GM06990 (cell line): Measurements from ENCODE around the gene PRKN.

Source experiments
- DNase-seq: peaks from one replicate; pipeline ENCODE4 v3.0.0-alpha.2; 2011; ENCODE audit not compliant: insufficient read length; ENCODE audit errors: extremely low read depth
- H3K27me3 ChIP-seq: replicated peaks from 2 replicates; pipeline ENCODE4 v1.6.0; 2011; ENCODE audit warnings: low read length; ENCODE audit not compliant: control insufficient read depth, insufficient read depth
- H3K36me3 ChIP-seq: 2 replicates; pipeline ENCODE4 v1.5.1; 2011; ENCODE audit warnings: low read length; ENCODE audit not compliant: control insufficient read depth, insufficient read depth
- H3K4me3 ChIP-seq: replicated peaks from 2 replicates; pipeline ENCODE4 v1.5.1; 2011; ENCODE audit warnings: low read depth, mild to moderate bottlenecking, control low read depth, low read length
- CTCF ChIP-seq: IDR thresholded peaks from 2 replicates; pipeline ENCODE4 v1.5.1; 2011; ENCODE audit warnings: low read length, control low read depth, mild to moderate bottlenecking, inconsistent platforms; ENCODE audit not compliant: insufficient read depth, poor library complexity, severe bottlenecking

The PRKN gene

DNA sequence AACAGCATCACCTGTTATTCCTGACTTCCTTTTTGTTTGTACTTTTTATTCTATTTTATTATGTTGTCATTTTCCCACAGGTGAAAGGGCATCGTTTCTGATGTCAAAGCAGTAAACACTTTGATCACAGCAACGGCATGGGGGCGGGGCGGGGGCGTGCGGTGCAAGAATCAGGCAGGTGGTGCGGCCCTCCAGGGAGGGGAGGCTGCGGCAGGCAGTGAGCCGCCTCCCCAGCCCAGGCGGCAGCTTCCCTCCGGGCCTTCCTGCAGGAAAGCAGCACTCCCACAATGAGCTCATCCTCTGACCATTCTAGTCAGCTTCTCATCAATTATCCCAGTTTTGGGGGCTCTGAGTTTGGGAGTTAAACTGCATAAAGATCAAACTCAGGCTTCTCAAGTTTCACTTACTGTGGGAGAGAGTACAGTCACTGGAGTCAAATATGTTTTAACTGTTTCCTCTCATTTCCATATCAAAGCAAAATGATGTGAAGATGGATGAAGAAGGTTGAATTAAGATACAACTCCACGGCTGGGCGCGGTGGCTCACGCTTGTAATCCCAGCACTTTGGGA is 845.3 kb downstream of the PRKN start:
- H3K27me3 ChIP-seq: no peaks in the 10 kb centered on the region
- TF ChIP-seq CTCF: no peak
- DNase-seq: no peak
- no peaks in the 10 kb centered on the region for H3K36me3 ChIP-seq
- H3K4me3 ChIP-seq: no peak overlapping the region

DNA sequence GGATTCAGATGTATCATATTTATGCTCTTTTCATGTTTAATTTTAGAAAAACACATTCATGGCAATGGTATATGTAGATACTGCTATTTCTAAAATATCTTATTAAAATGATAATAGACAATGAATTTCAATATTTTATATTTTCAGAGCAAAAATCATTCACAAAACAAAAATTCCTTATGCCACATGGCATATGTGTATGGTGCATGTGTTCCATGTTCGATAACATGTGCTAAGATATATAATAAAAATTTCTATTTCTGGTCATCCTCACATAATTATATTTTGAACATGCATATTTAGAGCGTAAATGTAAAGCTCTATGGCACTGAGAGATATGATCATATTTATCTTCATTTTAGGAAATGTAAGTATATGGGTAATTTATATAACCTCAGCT is 847.5 kb downstream of the PRKN start:
- DNase-seq: no peak
- no peak for TF ChIP-seq CTCF
- H3K36me3 ChIP-seq: no peaks in the 10 kb centered on the region
- no peaks in the 10 kb centered on the region for H3K27me3 ChIP-seq
- H3K4me3 ChIP-seq: no peak overlapping the region

DNA sequence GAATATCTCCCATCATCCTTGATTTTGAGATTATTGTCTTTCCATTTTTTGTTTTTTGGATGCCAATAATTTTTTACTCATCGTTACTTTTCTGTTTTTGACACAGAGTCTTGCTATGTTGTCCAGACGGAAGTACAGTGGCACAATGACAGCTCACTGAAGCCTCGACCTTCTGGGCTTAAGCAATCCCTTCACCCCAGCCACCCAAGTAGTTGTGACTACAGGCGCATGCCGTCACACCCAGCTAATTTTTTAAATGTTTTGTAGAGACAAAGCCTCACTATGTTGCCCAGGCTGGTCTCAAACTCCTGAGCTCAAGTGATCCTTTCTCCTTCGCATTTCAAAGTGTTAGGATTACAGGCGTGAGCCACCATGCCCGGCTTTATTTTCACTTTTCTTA is 851.3 kb downstream of the PRKN start:
- Histone ChIP-seq H3K4me3 (no peak overlapping the region), H3K36me3 (no peaks in the 10 kb centered on the region), H3K27me3 (no peaks in the 10 kb centered on the region)
- no peak for TF ChIP-seq CTCF
- DNase-seq: no peak

DNA sequence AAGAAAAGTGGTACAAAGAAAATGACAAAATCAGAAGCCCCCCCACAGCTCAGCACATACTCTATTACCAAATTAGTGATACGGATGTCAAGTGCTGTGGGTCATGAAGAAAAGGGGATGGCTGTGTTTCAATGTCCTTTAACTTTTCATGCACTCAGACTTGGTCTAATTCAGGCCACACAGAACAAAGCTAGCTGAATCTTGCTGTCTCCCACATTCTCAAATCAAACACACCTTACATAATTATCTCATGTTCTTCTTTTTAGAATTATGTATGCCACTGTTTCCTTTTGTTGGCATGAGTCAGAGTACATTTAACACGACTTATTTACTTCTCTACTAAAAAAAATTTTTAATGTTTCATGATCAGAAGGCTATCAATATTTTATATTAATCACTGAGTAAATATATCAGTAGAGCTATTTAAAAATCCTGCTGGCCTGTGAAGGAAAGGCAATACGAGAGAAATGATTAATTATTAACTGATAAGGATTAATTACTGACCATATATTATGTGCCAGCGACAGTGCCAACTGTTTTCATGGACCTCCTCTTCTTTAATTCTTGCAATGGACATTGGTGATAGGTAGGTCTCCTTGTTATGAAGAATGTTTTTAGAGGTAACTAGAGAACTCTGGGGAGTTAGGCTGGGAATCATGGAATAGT is 857.2 kb downstream of the PRKN start:
- H3K36me3 ChIP-seq: no peaks in the 10 kb centered on the region

GRCh38 chr6:161869491-161869890 is 858.1 kb downstream of the PRKN start:
- TF ChIP-seq CTCF: no peak
- DNase-seq: no peak
- Histone ChIP-seq H3K4me3 (no peak overlapping the region), H3K36me3 (no peaks in the 10 kb centered on the region), H3K27me3 (no peaks in the 10 kb centered on the region)

More for the DNA sequence above, 857.2 kb downstream of the PRKN start:
- no peak for DNase-seq
- Histone ChIP-seq H3K4me3 (no peak overlapping the region), H3K27me3 (no peaks in the 10 kb centered on the region)
- no peak for TF ChIP-seq CTCF
